Stimulated activated CD8-positive, alpha-beta memory T cell treated with anti-CD3 and anti-CD28 coated beads, Interleukin-2, amount 100 ng/mL, for 48 hours (primary cell): Measurements from ENCODE around the gene SPA17.

ENCODE experiments used
- DNase-seq, 2 donors: peaks; one replicate each; pipeline ENCODE4 v3.0.0-alpha.2; 2020; ENCODE audit warnings: low read depth in 2 of 2

The SPA17 gene

DNA sequence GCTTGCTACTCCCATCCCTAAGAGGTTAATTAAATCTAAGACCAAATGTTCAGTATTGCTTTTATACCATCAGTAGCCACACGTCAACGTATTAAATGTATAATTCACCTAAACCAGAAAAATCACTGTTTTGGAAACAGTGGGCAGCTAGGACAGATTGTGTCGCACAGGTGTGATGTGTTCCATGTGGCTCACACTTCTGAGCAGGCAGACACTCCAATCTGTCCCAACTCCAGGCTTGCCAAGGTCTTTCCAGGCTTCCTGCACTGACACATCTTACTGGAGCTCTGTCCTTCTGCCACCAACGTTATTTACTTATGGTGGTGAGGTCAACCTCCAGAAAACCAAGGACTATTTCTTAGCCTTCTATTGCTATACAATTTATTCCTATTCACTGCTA is 11.6 kb upstream of the SPA17 start:
- DNase-seq, result no peak

DNA sequence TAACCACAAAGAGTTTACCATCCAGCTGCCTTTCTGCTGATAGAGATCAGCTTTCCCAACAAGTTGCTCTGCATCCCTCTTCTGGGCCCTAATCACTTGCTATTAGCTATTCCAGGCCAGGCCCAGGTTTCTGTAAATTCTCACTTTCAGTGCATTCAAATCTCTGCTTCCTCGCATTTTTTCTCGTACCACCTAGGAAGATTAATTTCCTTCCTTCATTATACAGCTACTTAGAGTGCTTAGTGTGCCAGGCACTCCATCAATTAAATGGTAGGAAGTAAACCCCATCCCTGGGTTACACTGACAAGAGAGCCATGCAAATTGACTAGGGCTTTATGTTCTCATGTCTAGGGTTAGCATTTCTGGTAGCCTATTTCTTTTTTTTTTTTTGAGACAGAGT is 9.8 kb upstream of the SPA17 start:
- no peak for DNase-seq

DNA sequence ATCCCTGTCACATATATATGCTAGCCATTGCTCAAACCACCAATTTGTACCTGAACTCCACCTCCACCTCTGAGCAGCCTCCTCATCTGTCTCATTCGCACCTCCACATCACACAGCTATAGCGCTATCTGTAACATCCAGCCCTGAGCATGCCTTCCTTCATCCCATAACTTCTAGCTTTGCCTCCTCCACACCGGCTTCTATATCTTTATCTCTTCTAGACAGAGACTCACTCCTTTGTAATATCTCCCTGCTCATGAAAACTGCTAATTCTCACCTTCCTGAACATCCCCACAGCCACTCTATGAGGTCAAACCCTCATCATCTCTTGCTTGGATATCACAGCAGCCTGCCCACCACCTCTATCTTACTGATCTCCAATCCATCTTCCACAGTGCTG is 6.1 kb upstream of the SPA17 start:
- DNase-seq, result no peak

DNA sequence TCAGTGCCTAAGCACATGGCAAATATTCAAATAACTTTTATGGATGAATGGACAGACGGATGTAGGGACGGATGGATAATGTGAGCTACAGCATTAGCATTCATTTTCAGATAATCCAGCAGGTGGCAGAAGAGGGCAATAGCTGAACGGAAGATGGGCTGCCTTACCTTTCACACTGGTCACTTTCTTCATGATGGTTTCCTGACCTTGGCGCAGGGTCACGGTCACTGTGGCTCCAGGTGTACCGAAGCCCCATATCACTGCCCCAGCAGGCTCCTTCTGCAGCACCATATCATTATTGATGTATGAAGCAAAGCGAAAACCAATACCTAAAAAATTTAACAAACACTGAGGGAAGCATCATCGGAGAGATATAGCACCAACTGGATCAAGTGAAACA is 4.5 kb upstream of the SPA17 start:
- DNase-seq, result no peak

DNA sequence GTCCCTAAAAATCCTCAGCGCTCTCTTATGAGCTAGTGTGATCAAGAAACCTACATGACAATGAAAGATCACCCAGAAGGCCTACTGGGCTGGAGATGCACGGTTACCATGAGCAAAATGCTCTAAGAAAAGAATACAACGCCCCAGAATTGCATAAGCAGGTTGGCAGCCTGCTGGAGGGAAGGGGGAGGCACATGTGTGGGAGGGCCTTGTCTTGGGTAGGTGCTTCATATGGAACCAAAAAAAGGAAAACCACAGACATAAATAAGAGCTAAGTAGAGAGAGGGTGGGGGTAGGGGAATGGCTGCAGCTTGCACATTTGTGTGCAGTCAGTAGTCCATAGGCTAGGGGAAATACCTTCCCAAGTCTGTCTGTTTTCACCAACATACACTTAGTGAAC is 3.0 kb upstream of the SPA17 start:
- DNase-seq, result no peak

DNA sequence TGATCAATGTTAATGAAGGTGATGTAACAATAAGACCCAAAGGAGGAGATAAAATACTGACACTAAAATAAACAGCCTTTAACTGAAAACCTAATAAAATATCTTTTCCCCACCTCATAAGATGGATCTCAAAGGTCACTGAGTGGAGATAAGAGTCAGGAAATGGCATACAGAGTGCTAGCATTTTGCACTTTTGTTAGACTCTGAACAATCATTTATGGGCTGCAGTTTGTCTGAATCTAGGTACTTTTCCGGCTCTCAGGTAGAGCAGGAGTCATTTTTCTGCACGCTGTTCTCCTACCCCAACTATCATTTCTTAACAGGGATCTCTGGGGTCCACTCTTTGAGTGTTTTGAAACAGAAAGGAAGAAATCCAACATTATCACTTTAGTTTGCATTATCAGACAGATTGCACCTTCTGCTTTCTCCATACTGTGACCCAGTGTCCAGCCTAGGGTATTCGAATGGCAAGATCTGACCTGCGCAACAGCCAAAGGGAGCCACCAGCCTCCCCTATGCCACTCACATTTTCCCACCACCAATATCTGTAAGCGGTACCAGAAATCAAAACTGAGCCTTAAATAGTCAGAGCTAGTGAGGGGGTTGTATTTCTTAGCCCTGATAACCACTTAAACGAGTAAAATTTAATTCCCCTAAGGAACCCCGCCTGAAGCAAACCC is 1.0 kb upstream of the SPA17 start:
- DNase-seq, result no peak

DNA sequence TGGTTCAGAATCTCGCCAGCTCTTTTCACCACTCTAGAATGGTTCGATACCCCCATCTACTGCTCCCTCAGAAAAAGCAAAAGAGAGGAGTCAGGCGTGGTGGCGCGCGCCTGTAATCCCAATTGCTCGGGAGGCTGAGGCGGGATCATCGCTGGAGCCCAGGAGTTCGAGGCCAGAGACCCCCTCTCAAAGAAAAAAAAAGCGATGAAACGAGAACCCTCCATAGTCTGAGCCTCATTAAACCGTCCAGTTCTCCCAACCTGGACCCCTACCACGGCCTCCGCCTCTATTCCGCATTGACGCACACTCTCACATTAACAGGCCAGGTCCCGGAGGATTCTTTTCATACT is 439 bp downstream of the SPA17 start:
- no peak for DNase-seq

DNA sequence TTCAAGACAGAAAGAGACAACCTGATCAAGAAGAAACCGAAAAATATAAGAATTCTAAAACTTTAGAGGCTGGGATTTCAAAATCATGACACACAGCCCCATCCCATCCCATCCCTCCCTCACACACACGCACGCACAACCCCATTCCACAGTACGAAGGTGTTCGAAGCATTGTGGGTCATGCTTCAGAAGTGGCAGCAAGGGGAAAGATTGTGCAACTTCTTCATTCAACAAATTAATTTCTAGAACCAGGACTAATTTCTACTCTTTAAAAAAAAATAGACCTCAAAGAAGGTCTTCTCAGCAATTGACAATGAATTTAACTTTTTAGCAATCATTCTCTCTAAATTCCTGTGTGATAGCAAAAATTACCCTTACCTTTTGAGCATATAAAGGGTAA is 867 bp downstream of the SPA17 start:
- no peak for DNase-seq

DNA sequence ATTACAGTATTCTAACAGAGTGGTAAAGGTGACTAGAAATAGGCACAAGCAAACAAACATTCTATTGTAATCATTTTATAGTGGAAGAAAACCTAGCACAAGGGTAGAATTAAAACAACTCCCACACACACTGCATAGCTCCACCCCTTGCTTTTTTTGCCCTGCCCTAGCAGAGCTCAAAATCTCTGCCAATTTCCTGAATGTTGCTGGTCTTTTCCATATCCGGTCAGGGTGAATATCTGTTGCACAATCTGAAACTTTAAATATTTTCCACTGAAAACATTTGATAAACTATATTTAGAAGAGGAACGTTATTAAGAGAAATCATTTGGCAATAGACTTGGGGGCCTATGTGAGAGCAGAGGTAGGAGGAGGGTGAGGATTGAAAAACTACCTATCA is 2.7 kb downstream of the SPA17 start:
- DNase-seq, result no peak

DNA sequence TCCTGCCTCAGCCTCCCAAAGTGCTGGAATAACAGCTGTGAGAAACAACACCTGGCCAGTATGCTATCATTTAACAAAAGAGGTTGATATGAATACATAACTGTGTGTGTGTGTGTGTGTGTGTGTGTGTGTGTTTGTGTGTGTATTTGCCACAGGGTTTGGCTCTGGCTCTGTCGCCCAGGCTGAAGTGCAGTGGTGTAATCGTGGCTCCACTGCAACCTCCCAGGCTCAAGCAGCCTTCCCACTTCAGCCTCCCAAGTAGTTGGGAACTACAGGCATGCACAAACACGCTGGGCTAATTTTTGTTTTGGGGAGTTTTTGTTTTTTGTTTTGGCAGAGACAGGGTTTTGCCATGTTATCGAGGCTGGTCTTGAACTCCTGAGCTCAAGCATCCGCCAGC is 4.7 kb downstream of the SPA17 start:
- DNase-seq, result no peak

DNA sequence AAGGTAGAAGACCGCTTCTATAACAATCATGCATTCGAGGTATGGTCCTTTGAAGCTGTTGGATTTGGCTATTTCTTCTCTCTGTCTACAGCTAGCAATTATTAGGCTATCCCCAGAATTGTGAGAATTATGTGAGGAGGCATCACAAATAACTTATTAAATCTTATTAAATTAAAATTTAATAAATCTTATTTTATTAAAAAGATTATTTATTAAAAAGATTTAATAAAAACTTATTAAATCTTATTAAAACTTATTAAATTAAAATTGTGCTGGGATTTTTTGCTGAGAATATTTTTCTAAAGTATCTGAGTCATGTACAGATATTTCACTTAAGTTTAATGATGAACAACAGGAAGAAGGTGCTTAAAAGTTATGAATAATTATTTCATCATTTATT is 7.7 kb downstream of the SPA17 start:
- DNase-seq, result no peak

DNA sequence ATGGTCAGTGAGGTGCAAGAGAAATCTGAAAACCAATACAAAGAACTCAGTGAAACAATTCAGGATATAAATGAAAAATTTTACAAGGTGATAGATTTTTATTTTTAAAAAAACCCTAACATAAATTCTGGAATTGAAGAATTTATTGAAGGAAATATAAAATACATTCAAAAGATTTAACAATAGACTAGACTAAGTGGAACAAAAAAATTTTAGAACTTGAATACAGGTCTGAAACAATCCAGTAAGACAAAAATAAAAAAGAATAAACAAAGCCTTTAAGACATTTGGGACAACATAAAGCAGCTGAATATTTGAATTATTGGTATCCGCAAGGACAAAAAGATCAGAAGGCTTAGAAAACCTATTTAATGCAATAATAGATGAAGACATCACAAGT is 8.7 kb downstream of the SPA17 start:
- DNase-seq, result no peak

DNA sequence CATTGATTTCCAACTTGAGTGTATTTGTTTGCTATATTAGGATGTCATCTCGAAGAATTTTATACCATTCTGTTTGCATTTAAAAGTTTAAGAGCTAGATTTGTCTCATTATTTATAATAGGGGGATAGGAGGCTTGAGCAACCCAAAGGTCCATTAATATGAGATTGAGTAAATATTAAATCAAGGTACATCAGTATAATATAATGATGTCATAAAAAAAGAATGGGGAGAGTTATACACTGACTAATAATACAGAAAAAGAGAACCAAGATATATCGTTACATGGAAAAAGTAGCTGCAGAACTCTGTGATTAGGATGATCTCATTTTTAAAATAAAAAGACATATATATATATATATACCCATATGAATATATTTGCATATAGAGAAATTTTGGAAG is 19.4 kb downstream of the SPA17 start:
- no peak for DNase-seq

DNA sequence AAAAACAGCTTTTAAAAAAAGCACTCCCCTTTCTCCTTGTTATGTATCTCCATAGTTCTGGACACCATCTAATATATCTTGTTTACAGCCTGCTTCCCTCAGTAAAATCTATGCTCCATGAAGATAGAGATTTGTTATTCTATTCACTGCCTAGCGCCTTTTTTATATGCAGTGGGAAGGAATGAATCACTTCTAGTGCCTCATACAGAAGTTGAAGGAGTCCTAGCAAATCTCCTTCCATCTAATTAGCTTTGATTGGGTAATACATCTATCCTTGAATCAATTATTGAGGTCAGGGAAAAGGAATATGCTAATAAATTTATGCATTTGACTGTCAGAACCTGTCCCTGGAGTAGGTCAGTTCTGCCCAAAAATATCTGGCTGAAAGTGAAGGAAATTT is 25.8 kb downstream of the SPA17 start:
- DNase-seq, result no peak

DNA sequence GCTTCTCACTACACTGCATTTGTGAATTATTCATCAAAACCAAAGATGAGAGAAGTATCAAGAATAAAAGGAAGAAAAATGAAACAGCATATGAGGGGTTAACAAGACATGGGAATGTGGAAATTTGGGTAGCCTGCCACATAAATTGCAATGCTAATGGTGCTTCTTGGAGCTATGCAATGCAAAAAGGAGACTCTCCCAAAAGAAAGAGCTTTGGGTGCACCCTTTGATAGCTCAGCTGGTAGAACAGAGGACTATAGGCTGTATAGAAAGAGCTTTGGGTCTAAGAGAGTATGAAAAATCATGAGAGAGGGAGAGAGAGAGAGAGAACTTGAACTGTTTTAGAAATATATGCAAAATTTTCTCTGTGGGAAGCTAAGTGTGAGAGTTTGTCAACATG is 26.3 kb downstream of the SPA17 start:
- DNase-seq, result no peak

DNA sequence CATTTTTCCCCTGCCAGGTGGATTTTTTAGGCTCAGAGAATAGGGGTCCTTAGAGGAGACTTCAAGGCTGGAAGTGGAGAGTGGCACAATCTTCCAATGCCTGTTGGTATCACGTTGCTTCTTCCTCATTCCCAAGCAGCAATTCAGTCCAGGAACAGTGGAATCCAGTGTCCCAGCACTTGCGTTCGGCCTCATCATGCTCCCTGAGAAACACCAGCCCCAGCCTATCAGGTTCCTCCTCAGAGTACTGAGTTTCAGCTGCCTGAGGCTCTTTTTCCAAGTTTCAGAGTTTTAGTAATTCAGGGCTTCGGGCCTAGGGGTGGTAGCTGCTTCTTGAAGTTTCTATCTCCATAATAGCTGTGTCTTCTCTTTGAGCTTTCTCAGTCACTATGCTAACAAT is 34.1 kb downstream of the SPA17 start:
- no peak for DNase-seq

DNA sequence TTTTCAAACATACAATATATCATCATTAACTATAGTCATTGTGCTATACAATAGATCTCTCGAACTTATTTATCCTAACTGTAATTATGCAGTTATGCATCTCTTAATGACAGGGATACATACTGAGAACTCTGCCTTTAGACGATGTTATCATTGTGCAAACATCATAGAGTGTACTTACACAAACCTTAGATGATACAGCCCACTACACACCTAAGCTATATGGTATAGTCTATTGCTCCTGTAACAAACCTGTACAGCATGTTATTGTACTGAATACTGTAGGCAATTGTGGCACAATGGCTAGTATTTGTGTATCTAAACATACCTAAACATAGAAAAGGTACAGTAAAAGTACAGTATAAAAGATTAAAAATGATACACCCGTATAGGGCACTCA is 38.7 kb downstream of the SPA17 start:
- DNase-seq, result no peak

DNA sequence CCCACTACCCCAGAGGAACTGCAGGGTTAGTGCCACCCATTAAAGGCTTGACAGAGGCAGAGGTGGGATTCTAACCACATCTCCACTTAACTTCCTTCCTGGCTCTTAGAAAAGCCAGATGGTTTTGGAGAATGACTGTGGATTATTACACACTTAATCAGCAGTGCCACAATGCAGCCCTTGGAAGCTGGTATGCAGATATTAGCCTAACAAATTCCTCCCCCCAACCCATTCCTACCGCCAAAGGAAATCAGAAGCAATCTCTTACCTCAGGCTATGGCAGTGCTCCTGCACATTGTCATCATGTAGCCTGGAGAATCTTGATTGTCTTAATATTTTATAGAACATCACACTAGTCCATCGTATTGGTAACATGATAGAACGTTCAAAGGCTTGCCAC is 42.9 kb downstream of the SPA17 start:
- no peak for DNase-seq

DNA sequence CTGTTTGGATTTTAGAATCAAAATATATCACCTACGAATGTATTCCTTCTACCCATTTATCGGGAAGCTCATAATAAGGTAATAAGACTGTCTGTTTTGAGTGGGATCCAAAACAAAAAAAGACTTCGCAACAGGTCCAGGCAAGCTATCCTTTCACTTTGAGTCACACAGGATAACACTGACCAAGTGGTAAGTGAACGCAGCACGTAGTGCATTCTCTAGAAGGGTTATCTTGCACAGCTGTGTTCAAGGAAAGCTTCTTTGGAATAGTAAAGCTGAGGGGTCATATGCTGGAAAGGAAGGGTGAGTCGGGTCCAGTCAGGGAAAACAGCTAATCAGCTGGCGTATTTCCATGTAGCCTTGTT is 43.7 kb downstream of the SPA17 start:
- no peak for DNase-seq

DNA sequence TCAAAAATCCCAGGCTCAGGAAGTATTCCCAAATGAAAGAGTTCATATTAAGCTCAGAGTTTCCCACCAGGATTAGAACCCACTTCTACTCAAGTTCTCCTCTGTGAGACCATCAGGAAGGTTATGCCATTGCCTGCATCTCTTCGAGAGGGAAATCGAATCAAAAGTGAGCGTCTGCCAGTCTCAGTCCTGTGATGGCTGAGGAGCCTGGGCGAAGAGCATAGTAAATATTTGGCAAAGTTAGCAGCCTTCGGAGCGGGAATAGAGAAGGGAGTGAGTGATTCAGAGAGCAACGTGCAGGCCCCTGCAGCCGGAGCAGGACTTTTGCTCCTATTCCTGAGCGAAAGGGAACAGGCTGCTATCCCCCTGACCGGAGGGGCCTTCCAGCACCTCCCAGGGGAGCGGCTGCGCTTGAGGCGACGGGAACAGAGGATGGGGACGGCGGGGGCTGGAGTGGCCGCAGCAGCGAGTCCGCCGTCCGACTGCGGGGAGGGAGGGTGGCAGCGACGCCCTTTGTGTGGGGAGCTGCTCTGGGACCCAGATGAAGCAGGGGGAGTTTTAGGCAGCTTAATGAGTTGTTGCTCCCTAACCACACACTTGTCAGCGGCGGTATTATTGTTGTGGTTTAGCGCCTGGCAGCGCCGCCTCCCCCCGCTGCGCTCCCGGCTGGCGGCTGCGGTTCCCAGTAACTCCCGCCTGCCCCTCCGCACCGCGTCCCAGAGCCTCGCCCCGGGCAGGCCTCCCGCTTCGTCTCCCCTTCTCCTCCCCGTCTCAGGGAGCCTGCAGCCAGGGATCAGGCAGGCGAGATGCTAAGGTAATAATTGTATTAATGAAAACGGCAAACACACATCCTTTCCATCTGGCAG is 44.3 kb downstream of the SPA17 start:
- peak in 1 of 2 donors; percentile 2 for DNase-seq

DNA sequence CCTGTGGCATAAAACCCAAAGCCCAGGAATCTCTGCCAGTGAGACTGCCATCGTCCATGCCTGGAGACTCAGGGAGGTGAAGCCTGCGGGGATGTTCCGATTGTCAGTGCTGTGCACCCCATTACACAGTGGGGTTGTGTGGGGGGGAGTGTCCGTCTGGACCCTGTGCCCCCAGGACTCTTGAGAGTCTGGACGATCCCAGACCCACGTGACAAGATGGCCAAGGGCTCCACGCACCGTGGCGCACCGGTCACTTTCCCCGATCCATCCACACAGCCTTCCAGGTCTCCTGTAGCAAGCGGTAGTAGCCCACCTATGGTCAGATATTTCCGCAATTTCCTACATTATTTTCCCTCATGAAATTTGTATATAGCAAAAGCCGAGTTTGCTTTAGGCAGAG is 45.1 kb downstream of the SPA17 start:
- no peak for DNase-seq

DNA sequence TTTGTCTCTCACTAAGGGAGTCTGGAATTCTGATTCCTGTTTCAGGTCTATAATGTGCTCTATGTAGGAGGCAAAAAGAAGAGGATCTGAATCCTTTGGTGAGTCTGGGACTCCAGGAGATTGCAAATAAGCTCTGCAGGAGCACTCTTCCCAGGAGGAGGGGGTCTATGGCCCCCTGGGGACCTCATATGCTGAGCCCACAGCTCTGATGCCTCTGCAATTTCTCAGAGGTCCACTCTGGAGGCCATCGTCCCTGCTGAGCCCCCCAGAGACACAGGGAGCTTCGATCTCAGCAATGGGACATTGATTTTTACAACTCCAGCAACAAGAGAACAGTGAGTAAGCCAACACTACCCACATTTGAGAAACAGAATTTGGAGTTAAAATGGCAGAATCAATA is 45.8 kb downstream of the SPA17 start:
- DNase-seq, result no peak

DNA sequence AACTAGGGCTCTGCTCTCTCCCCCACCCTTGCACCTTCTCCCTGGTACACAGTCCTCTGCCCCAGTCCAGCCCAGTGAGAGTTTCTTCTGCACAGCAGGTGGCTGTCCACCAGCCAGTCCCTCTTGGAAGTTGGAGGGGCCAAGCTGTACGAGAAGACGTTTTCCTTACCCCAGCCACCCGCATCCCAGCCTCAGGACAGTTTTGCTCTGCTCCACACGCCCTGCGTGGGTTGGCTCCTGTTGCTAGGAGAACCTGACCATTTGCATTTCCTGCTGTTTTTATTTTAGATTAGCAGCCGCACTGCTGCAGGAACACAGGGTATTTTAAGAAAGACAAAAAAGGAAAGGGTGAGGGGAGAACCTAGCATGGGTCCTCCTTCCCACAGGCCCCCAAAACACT is 48.5 kb downstream of the SPA17 start:
- DNase-seq, result no peak
